HG03432 (cell line): ENCODE results near the gene IRF7.
A peak's percentile ranks its signal among the peaks of the same experiment; 100 is the strongest.
"Not testable (repeated sequence)": the region's sequence is repeated elsewhere in the genome, so short reads cannot be mapped to it uniquely, and the experiment has no call there.

Experiments used
- ATAC-seq: cut with Tn5 transposase; IDR thresholded peaks from one replicate; pipeline ENCODE4 v1.9.1; 2021; ENCODE audit warnings: mild to moderate bottlenecking, moderate library complexity; ENCODE audit not compliant: unreplicated experiment

IRF7 gene

DNA sequence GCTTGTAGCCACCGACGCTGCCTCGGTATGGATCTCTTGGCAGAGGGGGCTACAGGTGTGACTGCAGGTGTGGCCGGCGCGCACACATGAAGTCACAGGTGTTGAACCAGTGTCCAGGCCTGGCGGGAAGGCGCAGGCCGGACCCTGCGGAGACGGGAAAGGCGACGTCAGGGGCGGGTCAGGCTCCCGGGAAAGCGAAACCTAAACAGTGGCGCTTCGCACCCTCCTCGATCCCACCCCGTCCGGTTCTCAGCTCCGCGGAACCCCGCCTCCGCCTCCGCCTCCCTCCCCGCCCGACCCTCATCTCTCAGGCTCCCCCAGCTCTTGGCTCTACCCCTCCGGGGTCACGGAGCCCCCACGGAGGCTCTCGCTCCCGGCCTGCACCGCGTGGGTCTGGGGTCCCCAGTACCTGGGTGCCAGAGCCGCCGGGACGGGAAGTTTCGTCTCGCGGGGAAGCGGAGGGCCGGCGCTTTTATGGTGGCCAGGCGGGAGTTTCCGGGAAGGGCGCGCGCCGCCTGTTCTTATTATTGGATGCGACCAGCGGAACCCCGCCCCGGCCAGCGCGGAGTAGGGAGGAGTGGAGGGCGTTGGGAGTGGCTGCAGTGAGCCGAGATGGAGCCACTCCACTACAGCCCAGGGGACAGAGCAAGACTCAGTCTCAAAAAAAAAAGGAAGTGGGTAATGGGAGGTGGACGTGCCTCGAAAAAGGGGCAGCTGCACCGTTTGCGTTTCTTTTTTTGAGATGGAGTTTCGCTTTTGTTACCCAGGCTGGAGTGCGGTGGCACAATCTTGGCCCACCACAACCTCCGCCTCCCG is at the start of gene IRF7:
Gene IRF7 (minus strand): TSS at position 447 of the 816 bp plus-strand sequence. CDS start 586 bp downstream, outside the sequence.
- ATAC-seq: peak; percentile 82

DNA sequence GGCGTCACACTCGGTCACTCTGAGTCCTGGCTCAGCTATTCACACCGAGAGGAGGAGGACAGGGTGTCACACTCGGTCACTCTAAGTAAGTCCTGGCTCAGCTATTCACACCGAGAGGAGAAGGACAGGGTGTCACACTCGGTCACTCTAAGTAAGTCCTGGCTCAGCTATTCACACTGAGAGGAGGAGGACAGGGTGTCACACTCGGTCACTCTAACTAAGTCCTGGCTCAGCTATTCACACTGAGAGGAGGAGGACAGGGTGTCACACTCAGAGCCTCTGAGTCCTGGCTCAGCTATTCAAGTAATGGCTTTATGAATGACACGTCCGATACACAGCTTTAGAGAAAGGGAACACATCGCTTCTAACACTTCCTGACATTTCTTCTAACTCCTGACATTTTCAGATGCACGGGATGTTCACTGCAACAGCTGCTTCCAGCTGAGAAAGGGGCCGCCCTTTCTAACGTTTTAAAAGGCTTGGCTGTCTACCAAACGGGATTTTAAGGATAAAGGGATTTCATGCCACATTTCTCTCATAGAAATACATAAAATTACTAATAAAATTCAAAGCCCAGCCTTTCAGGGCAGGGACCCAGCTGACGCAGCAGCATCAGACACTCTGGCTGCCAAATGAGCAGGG is 49.4 kb upstream of the IRF7 start:
- no peak for ATAC-seq

DNA sequence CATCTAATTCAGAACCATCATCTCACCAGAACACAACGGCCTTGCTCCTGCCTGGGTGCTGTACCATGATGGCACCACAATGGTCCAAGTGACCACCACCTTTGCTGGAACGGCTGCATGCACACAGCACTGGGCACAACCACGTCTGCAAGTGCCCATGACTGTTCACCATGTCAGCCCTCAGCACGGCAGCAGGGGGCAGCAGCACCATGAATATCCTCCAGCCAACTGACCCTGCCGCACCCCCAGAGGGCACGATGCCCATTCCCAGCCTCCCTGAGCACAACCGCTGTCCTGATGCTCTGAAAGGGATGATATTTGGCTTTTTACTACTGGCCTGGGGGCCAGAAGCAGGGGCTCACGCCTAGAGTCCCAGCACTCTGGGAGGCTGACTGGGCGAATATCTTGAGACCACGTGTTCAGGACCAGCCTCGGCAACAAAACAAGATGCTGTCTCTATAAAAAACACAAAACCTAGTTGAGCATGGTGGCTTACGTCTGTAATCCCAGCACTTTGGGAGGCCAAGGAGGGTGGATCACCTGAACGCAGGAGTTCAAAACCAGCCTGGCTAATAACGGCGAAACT is 47.0 kb upstream of the IRF7 start:
- no peak for ATAC-seq

DNA sequence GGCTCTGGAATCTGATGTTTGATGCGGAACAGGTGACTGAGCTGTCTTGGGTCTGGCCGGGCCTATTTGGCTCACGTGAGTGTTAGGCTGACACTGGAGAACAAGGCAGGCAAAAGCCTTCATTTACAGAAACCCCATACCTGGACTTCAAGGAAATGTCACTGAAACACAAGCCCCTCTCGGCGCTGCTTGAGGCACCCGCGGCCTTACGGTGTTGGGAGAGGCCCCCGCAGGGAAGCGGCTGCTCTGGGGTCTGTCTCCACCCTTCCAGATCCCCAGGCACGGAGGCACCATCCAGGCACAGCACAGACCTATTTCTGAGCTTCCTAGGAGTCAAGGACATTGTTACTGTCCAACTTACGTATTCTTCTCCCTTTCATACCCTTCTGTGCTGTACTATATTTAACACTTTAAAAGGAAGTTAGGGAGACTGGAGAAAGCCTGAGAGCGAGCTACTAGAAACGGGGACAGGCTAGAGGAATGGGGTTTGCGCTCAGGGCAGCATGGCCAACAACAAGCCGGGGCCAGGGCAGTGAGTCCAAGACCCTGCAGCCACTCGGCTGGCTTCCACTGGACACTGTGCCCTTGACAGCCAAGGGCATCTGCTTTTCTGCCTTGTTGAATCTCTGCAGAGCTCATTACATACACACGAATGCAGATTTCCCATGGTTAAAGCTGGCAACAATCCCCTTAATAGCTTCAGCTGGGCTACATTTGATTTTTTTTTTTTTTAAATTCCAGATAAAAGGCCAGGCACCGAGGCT is 45.1 kb upstream of the IRF7 start:
- ATAC-seq: no peak

DNA sequence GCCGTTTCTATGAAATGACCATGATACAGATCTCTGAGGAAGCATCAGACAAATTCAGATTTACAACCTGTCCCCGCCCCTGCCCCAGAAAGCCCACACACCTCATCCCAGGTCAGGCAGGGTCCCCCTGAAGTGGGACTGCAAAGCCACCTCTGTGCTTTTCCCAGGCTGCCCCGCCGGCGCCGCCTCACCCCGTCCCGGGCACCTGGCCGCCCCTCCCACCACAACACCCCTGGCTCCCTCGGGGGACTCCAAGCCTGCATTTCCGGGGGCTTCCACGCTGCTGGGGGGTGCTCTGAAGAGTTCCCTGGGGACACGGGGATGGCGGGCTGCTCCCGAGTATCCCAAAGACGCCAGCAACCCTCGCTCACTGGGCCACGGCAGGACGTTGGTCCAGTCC is 44.5 kb upstream of the IRF7 start:
- no peak for ATAC-seq

DNA sequence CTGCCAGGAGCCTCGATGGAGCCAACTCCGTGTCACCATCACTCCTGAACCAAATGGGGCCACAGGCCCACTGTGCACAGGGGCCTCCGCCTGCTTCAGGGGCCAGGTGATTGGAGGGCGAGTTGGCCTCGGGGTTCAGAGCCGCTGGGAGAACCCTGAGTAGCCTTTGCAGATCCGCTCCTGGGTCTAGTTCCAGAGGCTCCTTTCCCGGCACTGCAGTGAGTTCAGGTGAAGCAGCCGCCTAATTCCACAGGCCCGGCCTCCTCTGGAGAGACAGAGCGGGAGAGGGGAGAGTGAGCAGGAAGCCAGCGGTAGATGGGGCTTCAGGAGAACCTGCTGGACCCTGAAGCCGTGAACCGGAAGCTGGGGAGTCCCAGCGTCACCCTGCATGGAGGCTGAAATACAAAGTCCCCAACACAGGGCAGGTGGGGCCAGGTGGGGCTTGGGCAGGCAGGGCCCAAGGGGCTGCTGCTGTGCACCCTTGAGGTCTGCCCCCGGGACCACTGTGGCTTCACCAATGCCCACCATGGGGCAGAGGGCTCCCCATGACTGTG is 43.9 kb upstream of the IRF7 start:
- no peak for ATAC-seq

DNA sequence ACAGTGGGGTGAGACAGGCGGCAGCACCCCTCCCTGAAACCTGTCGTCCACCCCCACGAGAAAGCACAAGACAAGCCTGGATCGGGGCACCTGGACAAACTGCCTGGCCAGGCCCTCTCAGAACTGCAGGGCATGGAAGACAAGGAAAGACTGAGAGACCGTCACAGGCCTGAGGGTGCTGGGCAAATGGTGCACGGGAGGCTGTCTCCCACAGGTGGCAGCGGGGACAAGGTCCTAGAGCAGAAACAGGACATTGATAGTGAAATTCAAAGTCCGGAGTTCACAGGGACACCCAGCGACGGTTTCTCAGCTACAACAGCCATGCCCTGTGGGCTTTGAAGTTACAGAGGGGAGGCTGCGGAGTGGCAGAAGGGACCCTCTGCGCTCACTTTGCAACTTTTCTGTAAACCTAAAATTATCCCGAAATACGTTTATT is 42.0 kb upstream of the IRF7 start:
- ATAC-seq: no peak

DNA sequence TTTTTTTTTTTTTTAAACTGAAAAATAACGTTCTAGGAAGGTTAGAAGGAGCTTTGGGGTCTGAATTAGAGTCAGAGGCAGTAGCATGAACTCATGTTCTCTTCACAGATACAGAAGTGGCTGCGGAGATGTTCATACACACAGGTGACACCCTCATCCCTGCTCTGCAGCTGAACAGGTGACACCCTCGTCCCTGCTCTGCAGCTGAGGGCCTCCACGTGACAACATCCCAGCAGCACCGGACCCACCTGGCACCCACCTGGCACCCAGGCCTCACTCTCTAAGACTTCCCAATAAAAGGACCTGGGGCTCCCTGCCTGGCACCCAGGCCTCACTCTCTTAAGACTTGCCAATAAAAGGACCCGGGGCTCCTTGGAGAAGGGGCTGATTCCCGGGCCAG is 41.1 kb upstream of the IRF7 start:
- no peak for ATAC-seq

DNA sequence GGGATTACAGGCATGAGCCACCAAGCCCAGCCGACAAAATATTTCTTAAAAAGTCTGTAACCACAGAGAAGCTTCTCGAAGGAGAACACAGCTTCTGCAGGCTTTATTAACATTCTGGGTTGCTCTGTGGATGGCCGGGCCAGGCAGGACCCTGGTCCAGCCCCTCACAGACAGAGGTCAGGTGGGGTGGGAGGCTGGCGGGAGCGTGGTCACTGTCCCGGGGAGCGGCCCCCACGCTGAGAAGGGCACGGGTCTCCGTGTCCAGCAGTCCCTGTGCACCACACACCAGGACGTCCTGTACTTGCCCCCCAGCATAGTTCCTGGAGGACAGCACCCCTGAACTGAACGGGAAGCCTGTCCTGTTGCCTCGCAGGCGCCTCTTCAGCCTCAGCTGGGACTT is 40.7 kb upstream of the IRF7 start:
- ATAC-seq: no peak

DNA sequence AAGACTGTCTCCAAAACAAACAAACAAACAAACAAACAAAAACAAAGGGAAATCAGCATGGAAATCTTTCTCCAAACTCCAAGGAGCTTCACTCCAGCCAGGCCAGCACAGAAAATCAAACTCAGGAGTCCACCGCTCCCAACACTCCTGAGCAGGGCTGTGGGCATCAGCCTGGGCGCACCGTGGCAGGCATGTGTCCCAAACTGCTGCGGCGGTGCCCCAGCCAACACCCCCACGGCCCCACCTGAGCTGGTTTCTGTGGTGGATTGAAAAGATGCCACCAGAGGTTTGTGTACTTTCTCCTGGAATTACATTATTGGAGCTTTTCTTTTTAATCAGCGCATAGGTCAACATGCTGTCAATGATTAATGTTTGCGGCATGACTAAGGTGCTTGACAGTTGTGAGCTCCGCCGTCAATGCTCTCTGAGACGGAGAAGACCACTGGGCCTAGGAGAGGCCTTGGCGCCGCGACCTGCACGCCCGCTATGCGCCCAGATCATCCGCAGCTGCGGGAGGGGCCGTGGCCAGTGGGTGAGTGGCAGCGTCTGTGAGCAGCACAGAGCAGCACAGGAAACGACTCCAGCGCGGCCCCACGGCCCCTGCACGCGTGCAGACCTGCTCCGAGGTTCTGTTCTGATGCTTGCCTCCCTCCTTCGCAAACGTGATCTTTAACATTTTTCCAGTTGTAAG is 39.4 kb upstream of the IRF7 start:
- ATAC-seq: no peak

DNA sequence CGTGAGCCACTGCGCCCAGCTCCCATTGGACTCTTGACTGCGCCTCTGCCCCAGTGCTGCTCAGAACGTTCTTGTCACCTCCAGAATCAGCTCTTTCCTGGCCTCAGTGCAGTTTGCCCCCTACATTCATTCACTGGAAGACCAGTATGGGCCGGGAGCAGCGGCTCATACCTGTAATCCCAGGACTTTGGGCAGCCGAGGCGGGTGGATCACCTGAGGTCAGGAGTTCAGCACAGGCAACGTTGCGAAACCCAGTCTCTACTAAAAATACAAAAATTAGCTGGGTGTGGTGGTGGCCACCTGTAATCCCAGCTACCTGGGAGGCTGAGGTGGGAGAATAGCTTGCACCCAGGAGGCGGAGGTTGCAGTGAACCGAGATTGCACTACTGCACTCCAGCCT is 38.7 kb upstream of the IRF7 start:
- not testable (repeated sequence) for ATAC-seq

DNA sequence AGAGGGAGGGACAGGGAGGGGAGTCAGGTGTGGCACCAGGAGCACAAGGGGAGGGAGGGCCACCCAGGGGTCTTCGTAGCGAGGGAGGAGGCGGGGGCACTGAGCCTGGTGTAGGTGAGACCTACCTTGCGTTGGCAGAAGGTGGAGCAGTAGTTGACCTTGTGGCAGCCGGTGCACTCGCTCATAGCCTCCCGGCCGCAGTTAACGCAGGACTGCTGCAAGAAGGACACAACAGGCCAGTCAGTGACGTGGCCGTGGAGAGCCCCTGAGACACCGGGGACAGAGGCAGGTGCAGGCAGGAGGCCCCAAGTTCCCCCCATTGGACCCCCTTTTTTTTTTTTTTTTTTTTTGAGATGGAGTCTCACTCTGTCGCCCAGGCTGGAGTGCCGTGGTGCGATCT is 38.1 kb upstream of the IRF7 start:
- no peak for ATAC-seq

DNA sequence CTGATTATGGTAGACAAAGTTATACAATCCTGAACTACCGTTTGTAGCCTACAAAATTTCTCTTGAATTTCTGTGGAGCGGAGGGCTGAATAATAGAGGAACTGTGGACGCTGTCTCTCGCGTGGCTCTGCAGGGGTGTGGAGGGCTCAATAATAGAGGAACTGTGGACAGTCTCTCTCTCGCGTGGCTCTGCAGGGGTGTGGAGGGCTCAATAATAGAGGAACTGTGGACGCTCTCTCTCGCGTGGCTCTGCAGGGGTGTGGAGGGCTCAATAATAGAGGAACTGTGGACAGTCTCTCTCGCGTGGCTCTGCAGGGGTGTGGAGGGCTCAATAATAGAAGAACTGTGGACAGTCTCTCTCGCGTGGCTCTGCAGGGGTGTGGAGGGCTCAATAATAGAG is 37.4 kb upstream of the IRF7 start:
- not testable (repeated sequence) for ATAC-seq

DNA sequence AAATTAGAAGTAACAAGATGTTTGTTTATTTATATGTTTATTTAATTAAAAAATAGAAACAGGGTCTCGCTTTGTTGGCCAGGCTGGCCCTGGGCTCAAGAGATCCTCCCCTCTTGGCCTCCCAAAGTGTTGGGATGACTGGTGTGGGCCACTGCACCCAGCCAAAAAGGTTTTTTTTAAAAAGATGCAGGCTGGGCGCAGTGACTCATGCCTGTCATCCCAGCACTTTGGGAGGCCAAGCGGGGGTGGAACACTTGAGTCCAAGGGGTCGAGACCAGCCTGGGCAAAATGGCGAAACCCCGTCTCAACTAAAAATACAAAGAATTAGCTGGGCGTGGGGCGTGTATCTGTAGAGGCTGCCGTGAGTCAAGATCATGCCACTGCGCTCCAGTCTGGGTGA is 34.7 kb upstream of the IRF7 start:
- ATAC-seq: no peak

DNA sequence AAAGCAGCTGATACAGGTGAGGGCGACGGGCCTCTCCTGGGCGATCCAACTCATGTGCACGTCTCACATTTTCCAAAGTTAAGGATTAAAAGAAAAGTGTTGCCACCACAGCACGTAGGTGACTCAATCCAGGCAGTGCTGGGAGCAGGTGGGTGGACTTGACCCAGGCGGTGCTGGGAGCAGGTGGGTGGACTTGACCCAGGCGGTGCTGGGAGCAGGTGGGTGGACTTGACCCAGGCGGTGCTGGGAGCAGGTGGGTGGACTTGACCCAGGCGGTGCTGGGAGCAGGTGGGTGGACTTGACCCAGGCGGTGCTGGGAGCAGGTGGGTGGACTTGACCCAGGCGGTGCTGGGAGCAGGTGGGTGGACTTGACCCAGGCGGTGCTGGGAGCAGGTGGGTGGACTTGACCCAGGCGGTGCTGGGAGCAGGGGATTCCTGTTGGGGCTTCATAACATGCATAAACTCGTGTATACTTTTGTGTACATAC is 32.0 kb upstream of the IRF7 start:
- not testable (repeated sequence) for ATAC-seq

DNA sequence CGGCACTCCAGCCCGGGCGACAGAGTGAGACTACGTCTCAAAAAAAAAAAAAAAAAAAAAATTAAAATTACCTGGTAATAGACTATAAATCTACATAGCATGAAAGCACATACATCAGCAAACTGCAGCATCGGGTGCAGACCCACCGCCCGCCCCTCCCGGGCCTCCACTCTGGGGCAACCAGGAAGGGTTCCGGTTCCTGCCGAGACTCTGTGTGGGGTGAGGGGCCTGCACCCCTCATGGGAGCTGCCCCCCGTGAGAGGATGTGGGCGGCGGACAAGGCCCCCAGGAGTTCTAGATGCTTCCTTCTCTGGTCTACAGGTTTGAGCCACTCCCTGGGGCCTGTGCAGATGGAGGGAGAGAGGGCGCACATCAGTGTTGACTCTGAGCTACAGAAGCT is 30.5 kb upstream of the IRF7 start:
- no peak for ATAC-seq

DNA sequence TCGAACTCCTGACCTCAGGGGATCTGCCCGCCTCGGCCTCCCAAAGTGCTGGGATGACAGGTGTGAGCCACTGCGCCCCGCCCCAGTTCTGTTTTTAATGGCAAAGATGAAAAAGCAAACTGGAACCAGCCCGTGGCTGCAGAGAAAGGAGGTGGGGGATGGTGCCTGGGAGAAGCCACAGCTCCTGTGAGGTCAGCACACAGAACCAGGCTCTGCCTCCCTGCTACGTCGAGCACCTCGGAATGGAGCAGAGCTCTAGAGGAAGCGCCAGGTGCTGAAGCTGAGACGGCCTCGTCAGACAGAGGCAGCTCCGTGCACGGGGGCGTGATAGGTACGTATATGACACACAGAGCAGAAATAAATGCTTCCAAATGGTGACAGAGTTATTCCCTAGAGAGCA is 29.8 kb upstream of the IRF7 start:
- no peak for ATAC-seq

DNA sequence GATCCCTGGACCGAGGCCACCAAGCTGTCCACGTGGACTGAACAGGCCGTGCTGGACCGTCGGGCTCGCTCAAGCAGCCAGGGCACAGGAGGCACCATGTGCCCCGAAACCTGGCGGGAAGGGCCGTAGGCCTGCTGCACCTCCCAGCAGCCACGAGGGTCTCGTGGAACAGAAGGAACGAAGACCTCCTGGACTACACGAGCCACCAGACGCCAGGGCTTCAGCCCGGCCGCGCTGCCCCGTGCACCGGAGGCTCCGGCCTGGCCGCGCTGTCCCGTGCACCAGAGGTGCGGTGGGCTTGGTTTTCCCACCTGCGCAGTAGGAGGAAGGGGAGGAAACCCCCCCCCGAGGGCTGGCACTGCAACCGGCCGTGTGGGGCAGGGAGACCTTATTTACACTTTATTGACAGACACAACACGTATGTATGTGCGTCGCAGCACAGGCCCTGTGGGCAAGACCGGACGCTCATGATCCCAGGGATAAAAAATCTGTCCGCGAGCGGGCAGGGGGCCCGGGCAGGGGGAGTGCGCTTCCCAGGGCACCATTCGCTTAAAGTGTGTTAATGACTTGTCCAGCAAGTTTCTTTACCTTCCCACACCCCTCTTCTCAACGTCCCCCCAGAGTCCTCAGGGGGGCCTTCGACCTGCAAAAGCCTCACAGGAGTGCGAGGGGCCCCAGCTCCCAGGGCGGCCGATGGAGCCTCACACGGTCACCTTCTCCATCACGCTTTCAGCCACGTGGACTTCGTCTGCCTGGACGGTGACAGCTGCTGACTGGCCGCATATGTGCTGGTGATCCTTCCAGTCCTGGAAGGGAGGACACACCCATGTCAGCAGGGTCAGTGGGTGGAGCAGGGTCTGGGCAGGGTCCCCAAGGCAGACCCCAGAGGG is 28.3 kb upstream of the IRF7 start:
- no peak for ATAC-seq

DNA sequence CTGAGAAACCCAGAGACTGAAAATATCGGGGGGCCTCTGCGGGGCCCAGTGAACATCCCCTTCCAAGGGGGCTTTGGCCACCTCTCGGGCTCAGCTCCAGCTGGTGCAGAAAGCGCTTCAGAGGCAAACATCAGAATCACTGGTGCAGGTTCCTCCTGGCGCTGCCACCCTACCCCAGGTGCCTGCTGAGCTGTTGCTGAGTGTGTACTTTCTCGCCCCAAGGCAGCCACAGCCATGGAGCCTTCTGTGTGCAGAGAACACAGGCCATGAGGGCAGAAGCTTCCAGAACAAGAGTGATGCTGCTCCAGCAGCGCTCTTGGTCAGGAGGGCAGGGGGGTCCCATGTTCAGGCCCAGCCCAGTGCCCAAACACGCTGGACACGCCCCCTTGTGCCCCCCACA is 27.6 kb upstream of the IRF7 start:
- ATAC-seq: no peak
